Measurements from ENCODE around the gene NOA1.

NOA1 gene

DNA sequence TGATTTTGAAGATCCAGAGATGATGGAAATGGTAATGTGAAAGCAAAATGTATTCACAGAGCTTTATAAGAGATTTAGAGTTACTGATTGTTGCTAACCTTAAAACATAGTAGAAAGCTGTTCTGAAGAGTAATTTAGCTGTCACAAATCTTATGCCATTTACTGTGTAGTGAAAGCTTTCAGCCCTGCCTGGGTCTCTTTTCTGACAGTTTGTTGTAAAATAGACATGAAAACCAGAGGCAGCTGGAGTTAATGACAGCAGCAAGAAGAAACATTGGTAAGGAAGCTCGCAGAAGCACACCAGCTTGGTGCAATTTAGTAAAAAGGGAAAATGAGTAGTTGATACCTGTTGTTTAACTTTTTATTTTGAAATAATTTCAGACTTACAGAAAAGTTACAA lies 22.3 kb upstream of the NOA1 start:
- H3K36me3 ChIP-seq: peaks cover 80% of the 10 kb centered on the region
- no peak overlapping the region for H3K27ac ChIP-seq
- H3K4me1 ChIP-seq (ENCODE audit: control insufficient read depth in 1 of 2, insufficient read depth in 1 of 2, low read depth in 1 of 2, low read length in 1 of 2): no peaks in the 10 kb centered on the region
- H3K27me3 ChIP-seq: no peaks in the 10 kb centered on the region
- H3K9me3 ChIP-seq: no peaks in the 10 kb centered on the region
- H3K4me3 ChIP-seq (ENCODE audit: low read depth in 1 of 2, low read length in 1 of 2): no peak overlapping the region
- TF ChIP-seq, protein P1, sequence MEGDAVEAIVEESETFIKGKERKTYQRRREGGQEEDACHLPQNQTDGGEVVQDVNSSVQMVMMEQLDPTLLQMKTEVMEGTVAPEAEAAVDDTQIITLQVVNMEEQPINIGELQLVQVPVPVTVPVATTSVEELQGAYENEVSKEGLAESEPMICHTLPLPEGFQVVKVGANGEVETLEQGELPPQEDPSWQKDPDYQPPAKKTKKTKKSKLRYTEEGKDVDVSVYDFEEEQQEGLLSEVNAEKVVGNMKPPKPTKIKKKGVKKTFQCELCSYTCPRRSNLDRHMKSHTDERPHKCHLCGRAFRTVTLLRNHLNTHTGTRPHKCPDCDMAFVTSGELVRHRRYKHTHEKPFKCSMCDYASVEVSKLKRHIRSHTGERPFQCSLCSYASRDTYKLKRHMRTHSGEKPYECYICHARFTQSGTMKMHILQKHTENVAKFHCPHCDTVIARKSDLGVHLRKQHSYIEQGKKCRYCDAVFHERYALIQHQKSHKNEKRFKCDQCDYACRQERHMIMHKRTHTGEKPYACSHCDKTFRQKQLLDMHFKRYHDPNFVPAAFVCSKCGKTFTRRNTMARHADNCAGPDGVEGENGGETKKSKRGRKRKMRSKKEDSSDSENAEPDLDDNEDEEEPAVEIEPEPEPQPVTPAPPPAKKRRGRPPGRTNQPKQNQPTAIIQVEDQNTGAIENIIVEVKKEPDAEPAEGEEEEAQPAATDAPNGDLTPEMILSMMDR (IDR thresholded peaks at IDR 0.05): no peak

DNA sequence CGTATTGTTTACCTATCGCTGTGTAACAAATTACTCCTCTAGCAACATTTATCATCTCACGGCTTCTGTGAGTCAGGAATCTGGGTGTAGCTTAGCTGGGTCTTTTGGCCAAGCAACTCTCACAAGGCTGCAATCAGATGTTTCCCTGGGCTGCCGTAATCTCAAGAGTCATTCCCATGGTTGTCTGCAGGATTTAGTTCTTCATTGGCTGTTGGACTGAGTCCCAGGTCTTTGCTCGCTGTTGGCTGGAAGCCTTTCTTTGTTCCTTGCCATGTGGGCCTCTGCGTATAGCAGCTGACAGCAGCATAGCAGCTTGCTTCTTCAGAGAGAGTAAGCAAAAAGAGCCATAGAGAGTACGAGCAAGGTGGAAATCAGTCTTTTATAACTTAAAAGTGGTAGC lies 18.1 kb upstream of the NOA1 start:
- Histone ChIP-seq H3K36me3 (peaks cover 86% of the 10 kb centered on the region), H3K4me3 (ENCODE audit: low read depth in 1 of 2, low read length in 1 of 2) (no peak overlapping the region), H3K27ac (no peak overlapping the region), H3K27me3 (no peaks in the 10 kb centered on the region), H3K9me3 (no peaks in the 10 kb centered on the region), H3K4me1 (ENCODE audit: control insufficient read depth in 1 of 2, insufficient read depth in 1 of 2, low read depth in 1 of 2, low read length in 1 of 2) (no peaks in the 10 kb centered on the region)
- TF ChIP-seq, protein P1 (IDR thresholded peaks at IDR 0.05): no peak

GRCh38 chr4:56990109-56990905 lies 12.9 kb upstream of the NOA1 start:
- Histone ChIP-seq H3K9me3 (no peaks in the 10 kb centered on the region), H3K36me3 (peaks cover 87% of the 10 kb centered on the region), H3K4me3 (ENCODE audit: low read depth in 1 of 2, low read length in 1 of 2) (no peak overlapping the region), H3K27ac (peak overlapping the region; percentile 4), H3K27me3 (no peaks in the 10 kb centered on the region), H3K4me1 (ENCODE audit: control insufficient read depth in 1 of 2, insufficient read depth in 1 of 2, low read depth in 1 of 2, low read length in 1 of 2) (peaks cover 0 to 2% of the 10 kb centered on the region in 2 experiments)
- TF ChIP-seq, protein P1 (IDR thresholded peaks at IDR 0.05): no peak

DNA sequence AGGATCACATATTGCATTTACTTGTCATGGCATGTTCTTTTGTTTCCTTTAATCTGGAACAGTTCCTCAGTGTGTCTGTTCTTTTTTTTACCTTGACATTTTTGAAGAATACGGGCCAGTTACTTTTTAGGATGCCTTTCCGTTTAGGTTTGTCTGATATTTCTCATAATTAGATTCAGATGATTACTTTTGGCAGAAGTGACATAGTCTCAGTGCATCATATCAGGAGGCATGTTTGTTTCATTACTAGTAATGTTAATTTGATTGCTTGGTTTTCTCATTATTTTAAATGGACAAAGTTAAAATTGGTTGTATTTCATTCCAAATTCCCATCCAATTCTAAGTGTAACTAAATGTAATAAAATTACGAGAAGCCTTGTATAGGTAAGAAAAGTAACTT lies 9.5 kb upstream of the NOA1 start:
- peaks cover 59% of the 10 kb centered on the region for H3K36me3 ChIP-seq
- TF ChIP-seq, protein P1 (IDR thresholded peaks at IDR 0.05): no peak
- H3K27ac ChIP-seq: no peak overlapping the region
- H3K27me3 ChIP-seq: no peaks in the 10 kb centered on the region
- peaks cover 0 to 2% of the 10 kb centered on the region in 2 experiments for H3K4me1 ChIP-seq (ENCODE audit: control insufficient read depth in 1 of 2, insufficient read depth in 1 of 2, low read depth in 1 of 2, low read length in 1 of 2)
- H3K9me3 ChIP-seq: no peaks in the 10 kb centered on the region
- no peak overlapping the region for H3K4me3 ChIP-seq (ENCODE audit: low read depth in 1 of 2, low read length in 1 of 2)

DNA sequence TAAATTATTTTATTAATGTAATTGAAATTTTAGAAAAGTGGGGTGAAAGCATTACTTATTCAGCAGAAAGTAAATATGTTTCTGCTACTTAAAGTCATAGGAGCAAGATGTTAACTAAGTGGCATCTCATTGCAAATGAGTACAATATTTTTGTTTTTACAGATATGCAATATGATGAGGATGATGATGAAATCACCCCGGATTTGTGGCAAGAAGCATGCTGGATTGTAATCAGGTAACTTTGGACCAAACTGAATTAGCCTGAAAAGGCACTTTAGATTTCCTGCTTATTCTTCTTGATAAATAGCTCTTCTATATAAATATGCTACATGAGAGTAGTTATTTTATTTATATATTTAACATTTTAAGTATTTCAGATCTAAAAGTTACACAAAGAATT lies 8.8 kb upstream of the NOA1 start:
- Histone ChIP-seq H3K36me3 (peaks cover 51% of the 10 kb centered on the region), H3K4me1 (ENCODE audit: control insufficient read depth in 1 of 2, insufficient read depth in 1 of 2, low read depth in 1 of 2, low read length in 1 of 2) (peaks cover 0 to 2% of the 10 kb centered on the region in 2 experiments), H3K9me3 (no peaks in the 10 kb centered on the region), H3K27me3 (no peaks in the 10 kb centered on the region), H3K4me3 (ENCODE audit: low read depth in 1 of 2, low read length in 1 of 2) (no peak overlapping the region), H3K27ac (no peak overlapping the region)
- TF ChIP-seq, protein P1 (IDR thresholded peaks at IDR 0.05): no peak
